Measurements from ENCODE around the gene ATP5PB. TPM values are rescaled to one million over a fixed set of nuclear protein-coding genes. Genes with fewer than 3 reads are reported as not detected.
A peak's percentile ranks its signal among the peaks of the same experiment; 100 is the strongest.

ATP5PB gene
- total RNA-seq, 1 donor from 2014 or later, result 426 TPM

DNA sequence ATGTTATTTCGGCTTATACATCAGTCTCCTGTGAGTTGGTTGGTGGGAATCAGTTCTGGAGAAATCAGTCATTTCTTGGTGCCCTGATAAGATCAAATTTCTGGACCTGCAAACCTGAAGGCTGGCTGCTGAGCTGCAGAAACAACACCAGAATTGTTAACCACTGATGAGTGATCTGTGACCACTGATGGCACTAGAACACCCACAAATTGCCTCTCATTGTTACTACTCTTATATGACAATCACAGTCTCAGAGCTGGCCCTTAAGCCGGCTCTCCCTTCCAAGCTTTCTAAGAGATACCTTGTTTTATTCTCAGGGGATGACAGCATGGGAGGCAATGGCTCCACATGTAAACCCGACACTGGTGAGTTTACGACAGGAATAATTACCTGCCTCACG, 26.4 kb downstream of the ATP5PB start:
- DNase-seq (ENCODE audit: low read depth), result no peak

DNA sequence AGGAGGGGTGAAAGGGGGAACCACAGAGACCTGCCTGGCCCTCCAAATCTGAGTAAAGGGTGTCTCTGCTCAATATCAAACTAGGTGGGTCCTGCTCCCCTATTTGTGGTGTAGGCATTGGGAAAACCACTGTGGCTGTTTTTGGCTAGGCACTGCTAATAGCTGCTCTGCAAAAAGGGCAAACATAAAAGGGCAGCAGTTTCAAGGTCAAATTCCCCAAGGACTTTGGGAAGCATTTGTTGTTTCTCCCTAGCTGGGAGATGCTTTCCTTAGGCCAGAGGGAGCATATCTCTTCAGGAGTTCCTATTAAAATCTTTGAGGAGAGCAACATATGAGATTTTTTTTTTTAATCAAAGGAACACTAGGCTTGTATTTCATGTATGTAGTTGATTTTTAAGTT, 26.9 kb downstream of the ATP5PB start:
- no peak for DNase-seq (ENCODE audit: low read depth)

DNA sequence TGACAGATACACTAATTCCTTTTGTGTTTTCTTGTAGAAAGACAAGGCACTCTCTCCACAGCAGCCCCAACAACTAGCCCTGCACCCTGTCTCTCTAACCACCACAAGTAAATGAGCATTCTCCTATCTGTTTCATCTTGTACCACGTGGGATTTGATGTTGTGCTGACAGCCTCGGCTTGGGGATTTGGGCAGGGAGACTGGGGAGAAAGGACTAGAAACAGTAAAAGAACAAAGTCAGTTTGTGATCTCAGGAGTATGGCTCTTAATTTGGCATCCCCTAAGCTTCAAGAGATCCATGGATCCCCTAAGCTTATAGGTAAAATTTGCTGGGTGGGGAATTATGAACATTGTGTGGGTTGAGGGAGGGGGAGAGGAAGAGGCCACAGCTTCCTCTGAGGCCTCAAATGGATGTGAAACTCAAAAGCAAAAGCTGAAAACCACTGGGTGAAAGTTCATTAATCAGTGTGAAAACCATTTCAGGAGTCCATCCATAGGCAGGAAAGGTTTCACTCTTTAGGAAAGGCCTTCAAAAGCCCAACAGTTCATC, 27.6 kb downstream of the ATP5PB start:
- DNase-seq (ENCODE audit: low read depth), result no peak

DNA sequence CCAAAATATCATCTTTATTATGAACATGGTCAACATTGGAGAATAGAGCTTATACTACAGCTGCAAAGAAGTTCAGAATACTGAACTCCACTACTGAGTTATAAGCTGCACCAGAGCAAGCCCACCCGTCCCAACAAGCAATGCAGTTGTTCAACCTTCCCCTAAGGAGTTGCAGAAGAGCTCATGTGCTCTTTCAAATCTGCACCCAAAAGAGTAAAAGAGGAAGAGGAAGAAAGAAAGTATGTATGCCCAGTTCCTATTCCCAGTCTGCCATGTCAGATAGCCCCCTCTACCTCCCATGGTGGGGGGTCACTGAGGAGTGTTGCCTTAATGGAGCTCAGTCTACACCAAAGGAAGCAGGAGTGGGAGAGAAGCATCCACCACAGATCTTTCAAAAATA, 31.4 kb downstream of the ATP5PB start:
- DNase-seq (ENCODE audit: low read depth), result no peak

DNA sequence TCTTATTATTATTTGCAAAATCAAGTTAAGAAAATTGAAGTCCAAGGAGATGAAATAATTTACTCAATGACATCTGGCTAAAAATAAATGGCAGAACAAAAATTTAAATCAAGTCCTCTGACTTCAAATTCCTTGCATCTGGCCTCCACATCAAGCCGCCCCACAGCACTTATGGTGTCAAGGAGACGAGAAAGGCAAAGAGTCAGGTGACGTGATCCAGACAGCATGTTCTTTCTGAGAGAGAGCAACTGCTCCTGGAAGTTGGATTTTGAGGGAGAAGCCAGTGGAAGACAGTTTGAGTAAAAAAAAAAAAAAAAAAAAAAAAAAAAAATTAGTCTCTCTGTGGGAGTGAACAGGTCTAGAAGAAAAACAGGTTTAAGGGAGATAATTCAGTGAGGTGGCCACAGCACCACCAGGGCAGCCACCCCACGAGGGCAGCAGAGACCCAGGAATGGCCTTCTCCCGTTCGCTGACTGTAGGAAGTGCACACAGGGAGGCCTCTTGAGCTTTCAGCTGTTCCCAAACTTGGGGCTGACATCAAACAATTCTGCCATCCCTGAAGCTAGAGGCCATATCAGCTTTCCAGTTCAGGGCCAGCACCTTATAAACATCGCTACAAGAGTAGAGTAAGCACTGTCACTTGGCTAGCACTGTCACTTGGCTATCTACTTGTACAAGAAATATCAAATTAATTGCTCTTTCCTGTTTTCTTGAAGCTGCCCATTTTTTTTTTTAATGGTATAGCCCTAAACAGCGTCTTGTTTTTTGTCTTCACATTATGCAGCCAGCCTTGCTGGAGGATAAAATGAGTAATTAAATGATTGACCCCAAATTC, 32.3 kb downstream of the ATP5PB start:
- peak; percentile 52 for DNase-seq (ENCODE audit: low read depth)

DNA sequence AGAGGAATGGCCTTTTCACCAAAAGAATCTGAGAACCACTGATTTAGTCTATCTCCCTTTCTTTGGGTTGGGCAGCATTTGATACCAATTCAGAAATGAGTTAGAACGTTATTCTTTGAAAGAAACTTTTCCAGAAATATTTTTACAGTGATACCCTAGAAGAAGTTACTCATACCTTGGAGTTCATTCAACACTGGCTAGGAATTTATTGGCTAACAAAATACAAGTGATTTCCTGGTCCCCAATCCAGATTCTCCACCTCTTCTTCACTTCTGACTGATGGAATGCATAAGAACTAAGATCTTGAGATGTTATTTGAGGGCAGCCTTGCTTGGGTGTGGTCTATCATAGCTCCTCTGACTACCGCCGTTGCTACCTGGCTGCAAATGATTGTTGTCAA, 33.9 kb downstream of the ATP5PB start:
- DNase-seq (ENCODE audit: low read depth), result no peak

DNA sequence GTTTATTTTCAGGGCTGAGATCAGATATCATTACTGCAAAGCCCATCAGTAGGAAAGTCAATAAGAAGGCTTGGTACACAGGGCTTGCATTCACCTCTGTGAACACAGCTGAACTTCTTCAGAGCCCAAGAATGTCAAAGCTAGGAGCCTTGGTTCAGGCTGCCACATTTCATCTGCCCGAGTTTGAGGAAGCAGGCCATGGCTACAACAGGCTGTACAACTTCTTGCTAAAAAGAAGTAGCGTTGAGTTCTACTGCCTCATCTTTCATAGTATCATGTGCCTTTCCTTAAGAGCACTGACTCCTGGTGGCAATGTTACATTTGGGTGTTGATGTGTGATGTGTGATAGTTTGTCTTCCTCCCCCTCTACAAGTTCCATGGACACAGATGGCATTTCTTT, 34.6 kb downstream of the ATP5PB start:
- DNase-seq (ENCODE audit: low read depth), result no peak

DNA sequence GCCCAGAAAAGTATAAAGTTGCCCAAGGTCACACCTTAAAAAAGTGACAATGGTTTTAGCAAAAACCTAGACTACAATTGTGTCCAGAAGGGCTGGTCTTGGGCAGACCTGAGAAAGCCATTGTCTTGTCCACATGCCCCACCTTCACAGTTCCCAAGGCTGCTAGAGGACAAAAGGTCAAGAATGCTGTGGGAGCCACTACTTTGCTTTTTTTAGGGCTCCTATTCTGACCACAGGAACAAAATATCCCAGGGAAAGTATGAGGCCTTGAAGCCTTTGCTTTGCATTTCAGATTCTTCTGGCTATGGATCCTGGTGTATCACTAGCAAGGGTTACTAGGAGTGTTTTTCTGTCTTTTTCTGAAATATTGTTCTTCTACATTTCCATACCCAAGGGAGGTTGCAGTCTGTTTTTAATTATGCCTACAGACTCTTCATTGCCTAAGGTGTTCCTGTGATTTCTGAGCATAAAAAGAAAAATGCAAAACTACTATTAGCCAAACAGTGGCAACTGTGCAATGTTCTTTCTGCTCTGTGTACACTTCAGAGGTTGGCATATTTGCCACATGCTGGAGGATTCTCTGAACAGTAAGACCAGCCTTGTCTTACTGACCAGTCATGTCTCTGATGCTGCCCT, 35.2 kb downstream of the ATP5PB start:
- no peak for DNase-seq (ENCODE audit: low read depth)

DNA sequence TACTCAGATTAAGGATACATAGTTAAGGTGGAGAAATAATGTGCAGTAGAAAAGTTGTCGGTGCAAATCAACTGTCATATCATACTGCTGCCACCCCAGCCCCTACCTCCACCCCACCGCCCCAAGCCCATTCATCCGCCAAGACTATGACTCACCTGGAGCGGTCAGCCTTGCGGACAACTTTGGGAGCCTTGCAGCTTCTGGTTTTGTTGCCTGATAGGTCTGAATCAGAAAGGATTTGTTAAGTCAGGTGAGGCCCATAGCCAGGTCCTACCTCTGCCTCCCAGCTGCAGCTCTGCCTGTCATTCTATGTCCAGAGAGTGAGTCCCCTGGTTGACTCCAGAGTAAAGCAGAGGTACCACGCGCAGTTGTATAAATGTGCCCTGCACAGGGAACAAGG, 37.2 kb downstream of the ATP5PB start:
- no peak for DNase-seq (ENCODE audit: low read depth)

DNA sequence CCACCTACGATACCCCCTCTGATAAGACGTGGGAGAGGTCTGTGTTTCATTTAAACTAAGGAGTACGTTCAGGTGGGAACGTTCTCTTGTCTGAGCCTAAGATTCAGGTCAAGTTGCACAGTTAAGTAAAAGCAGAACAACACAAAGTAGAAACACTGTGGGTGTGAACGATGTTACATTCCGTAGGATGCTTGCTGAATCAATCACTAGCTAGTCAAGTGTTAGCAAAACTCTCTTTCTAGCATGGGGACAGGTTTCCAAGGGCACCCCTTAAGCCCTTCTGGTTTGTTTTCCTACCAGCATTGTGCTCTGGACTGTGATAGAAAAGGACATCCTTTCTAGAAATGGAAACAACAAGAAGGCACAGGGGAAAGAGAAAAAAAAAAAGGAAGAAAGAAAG, 37.9 kb downstream of the ATP5PB start:
- DNase-seq (ENCODE audit: low read depth), result no peak

DNA sequence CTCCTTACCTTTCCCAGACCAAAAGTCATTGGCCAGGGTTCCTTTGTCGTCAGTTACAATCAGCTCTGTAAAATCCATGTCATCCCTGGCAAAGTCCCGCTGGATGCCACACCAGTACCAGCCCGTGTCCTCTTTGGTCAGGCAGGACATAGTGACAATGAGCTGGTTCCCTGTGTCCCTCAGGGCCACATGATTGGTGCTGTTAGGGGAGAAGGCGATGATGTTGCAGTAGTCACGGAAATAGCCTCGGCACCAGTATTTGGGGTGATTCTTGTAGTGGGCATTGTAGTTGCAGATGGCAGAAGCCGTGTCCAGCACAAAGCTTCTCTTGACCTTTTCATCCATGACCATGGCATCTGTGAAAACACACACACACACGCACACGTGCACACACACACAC, 39.4 kb downstream of the ATP5PB start:
- no peak for DNase-seq (ENCODE audit: low read depth)

DNA sequence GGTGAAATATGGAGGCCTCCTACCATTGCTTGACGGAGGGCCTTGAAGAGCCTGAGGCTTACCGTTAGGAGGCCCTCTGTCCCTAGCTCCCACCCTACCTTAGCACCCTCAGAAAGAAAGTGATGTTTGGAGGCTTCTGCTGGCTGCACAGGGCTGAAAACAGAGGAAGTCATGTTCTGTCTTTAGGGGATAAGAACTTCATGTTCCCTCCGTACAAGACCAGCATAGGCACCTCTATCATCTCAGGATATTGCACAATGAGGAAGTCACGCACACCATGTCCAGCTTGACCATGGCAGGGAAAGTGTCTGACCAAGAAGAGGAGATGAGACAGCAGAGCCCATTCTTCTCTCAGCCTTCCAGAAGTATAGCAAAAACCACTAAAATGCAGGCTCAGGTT, 40.3 kb downstream of the ATP5PB start:
- DNase-seq (ENCODE audit: low read depth), result no peak

DNA sequence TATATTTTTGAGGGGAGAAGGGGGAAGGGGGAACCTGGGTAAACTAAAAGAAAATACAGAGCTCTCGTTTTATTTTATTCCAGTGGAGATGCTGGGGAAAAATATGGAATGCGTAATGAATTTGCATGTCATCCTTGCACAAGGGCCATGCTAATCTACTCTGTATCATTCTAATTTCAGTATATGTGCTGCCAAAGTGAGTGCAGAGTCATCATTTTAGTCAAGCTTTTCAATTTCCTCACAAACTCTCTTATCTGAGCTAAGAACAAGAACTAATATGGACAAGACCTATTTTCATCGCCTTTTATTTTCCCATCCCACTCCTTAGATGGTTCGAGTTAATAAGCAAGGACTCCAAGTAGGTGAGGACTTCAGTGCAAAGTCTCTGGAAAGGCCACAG, 41.0 kb downstream of the ATP5PB start:
- no peak for DNase-seq (ENCODE audit: low read depth)

DNA sequence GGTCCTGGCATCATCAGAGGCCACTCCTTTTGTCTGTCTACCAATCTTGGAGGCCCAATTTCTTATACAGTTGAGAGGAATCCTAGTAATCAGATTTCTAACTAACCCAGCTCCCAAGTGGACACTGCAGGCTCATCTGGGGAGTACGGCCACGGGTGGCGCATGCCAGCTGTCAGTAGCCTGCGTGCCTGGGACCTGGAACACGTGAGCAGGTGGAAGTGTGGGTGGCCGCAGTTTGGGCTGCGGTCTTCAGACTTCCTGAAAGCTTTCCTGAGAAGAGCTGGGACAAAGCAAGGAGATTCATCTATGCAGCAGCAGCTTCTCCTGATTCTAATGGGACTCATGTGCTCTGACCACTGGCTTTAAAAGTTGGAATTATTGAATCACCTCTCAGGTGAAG, 41.8 kb downstream of the ATP5PB start:
- DNase-seq (ENCODE audit: low read depth), result no peak

DNA sequence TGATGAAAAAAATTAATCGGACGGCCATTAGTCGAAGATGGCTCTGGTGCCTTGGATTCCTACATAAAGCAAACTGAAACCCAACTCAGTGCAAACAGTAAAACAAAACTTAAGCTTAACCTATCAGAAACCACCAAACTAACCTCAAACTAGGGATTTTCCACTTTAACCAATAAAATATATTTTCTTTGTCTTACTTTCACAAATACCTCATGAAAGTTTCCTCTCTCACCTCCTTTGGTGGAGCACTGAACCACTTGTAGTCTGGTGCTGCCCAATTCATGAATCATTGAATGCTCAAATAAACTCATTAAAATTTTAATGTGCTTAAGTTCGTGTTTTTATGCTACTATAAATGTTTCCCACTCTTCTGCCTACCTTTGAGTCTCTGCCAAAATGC, 47.1 kb downstream of the ATP5PB start:
- DNase-seq (ENCODE audit: low read depth), result no peak

DNA sequence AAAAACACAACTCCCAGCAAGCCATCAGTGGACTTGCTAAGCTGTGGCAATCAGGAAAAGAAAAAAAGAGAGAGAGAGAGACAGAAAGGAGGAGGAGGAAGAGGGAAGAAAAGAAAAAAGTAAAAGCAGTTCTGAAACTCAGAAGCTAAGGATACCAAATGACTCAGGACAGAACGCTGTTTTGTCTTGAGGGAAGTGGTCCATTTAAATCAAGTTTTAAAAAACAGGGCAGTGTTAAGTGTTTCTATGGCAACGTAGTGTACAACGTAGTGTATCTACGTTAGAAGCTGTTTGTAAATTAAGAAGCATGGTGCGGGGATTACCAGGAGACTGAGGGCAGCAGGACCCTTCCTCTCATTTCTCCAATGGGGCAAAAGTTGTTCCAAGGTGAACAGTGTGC, 48.3 kb downstream of the ATP5PB start:
- DNase-seq (ENCODE audit: low read depth), result no peak

DNA sequence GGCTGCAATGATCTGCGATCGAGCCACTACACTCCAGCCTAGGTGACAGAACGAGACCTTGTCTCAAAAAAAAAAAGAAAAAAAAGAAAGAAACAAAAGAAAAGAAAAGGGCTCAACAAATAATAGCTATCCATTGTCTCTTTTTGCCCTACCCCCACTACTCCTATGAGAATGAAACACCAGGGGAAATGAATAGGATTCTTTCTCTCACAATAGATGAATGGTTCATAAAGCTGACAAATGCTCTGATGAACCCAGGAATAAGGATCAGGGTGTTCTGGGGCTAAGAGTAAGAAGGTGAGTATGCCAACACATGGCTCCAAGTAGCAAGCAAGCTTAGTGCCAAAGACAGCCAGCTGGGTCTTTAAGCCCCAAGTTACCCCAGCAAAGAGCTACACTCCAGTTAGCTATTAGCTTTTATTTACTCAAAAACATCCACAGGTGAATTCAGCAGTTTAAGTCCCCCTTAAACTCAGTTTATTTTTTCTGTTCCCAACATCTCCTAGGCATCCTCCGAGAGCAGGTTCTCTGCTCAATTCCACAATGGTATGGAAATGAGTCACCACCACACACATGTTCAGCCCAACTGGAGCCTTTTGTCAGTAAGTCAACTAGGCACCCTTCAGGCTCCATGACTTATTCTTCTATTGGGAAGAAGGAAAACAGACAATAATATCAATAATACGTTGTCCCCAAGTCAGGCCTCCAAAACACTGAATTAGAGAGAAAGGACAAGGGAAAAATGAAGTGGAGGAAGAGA, 49.9 kb downstream of the ATP5PB start:
- peak; percentile 7 for DNase-seq (ENCODE audit: low read depth)

DNA sequence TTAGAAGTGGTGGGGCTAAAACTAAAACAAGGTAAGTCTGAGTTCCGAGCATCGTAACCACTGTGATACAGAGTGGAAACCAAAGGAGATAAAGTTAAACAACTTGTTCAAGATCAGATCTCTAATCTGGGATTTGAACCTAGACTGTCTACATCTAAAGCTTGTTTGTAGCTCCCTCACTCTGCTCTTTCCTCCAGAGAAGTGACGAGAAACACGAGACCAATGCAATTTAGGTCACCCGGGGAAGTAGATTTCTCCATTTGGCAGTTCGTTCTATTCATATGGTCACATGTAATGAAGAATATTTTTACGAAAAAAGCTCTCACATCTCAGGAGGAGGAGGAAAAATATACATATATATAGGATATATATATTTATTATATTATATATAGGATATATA, 52.4 kb downstream of the ATP5PB start:
- DNase-seq (ENCODE audit: low read depth), result no peak

DNA sequence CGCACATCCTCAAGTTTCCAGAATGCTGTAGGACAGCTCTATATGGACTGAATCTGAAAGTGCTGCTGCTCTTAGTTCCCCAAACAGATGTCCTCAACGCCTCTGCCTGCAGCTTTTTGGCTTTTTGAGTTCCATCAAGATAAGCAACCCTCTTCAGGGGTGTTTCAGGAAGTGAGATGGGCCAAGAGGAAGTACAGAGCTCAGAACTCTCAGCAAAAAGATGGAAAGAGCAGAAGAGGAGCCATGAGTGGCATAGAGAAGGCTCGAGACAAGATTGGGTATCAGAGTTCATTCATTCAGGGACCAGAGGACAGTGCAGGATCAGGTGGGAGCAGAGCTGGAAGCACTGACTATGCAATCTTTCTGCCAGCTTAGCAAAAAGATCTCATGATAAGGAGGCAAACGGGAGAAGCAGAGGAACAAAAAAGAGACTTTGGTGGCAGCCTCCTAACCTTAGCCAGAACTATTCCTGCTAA, 54.4 kb downstream of the ATP5PB start, which contains the start of the genes ADORA3 and TMIGD3:
Gene ADORA3 (minus strand): TSS at position 49 of the 476 bp plus-strand sequence. CDS start 279 bp downstream, outside the sequence.
Gene TMIGD3 (minus strand): TSS at position 49 of the 476 bp plus-strand sequence. CDS start 279 bp downstream, outside the sequence.
- no peak for DNase-seq (ENCODE audit: low read depth)

DNA sequence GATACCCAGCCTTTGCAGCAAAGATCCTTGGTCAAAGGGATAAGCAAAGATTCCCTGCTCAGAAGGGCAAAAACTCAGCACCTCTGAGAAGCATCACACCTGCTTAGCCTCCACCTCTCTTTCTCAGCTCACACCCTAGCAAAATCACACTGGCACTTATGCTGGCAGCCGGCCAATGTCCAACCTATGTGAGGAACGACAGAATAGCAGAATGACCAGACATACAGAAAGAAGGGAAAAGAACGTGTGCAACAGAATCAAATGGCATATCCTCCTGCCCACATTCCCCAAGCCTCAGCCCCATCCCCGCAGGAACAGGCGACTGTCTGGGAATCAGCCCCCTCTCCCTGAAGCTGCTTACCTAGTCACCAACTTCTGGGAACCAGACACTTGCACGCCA, 54.8 kb downstream of the ATP5PB start:
- no peak for DNase-seq (ENCODE audit: low read depth)

DNA sequence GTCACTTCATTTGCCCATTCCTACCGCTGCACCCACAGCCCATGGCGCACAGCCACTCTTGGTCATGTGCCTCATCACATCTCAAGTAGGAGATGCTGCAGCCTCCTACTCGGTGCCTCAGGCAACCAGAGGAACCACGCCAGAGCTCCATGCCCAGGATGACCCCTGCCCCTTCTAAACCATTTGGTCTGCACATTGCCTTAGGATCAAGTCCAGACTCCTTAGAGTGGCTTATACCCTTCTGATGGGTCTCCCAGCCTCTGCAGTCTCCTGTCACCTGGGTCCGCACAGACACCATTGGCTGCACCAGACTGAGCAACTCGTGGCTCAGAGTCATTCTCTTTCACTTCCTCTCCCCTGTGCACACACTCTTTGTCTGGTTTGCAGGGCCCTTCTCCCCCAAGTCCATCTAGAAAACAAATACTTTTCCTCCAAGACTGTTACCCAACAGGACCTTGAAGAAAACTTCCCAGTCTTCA, 56.4 kb downstream of the ATP5PB start:
- no peak for DNase-seq (ENCODE audit: low read depth)

DNA sequence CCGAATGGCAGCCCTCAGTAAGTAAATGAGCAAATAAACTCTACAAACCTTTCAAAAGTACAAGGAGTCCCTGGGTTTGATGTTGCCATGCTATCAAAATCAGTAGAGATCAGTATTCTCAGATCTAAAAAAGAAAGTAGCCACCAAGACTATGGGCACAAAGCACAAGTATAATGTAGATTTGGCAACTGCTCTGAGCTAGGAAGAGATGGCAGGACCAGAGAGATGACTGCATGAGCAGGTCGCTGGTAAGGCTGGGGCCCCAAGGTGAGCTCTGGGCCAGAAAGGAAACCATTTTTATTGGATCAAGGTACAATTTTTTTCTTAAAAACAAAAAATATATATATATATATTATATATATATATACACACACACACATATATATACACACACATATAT, 57.3 kb downstream of the ATP5PB start:
- no peak for DNase-seq (ENCODE audit: low read depth)
